GM23248 (cell line): ENCODE results near the gene LRFN4. TPM values are rescaled to one million over a fixed set of nuclear protein-coding genes. Genes with fewer than 3 reads are reported as not detected.
A peak's percentile ranks its signal among the peaks of the same experiment; 100 is the strongest.

Source experiments
- DNase-seq: peaks from one replicate; pipeline ENCODE4 v3.0.0-alpha.2; 2015
- H2AFZ ChIP-seq: fragments of 200-600 bp; sonication (generic); 2 replicates; pipeline ENCODE4 v1.6.1; 2016; ENCODE audit warnings: antibody characterized with exemption
- H3F3A ChIP-seq: fragments of 200-600 bp; sonication (generic); 2 replicates; pipeline ENCODE4 v1.6.1; 2016; ENCODE audit warnings: mild to moderate bottlenecking, antibody characterized with exemption, mixed run types; ENCODE audit not compliant: insufficient read depth
- H3K27ac ChIP-seq: fragments of 200-600 bp; sonication (generic); 2 replicates; pipeline ENCODE4 v1.5.1; 2016; ENCODE audit warnings: mild to moderate bottlenecking
- H3K27me3 ChIP-seq: fragments of 200-600 bp; sonication (generic); replicated peaks from 2 replicates; pipeline ENCODE4 v1.6.1; 2016; ENCODE audit warnings: mild to moderate bottlenecking; ENCODE audit not compliant: insufficient read depth
- H3K36me3 ChIP-seq: fragments of 200-600 bp; sonication (generic); 2 replicates; pipeline ENCODE4 v1.6.1; 2016; ENCODE audit warnings: low read depth, mild to moderate bottlenecking
- H3K4me1 ChIP-seq: fragments of 200-600 bp; sonication (generic); 2 replicates; pipeline ENCODE4 v1.6.1; 2016; ENCODE audit warnings: mild to moderate bottlenecking; ENCODE audit not compliant: insufficient read depth
- H3K4me2 ChIP-seq: fragments of 200-600 bp; sonication (generic); one replicate; pipeline ENCODE4 v1.6.1; 2016; ENCODE audit warnings: mild to moderate bottlenecking; ENCODE audit not compliant: unreplicated experiment
- H3K4me3 ChIP-seq: fragments of 200-600 bp; sonication (generic); 2 replicates; pipeline ENCODE4 v1.5.1; 2016; ENCODE audit warnings: mild to moderate bottlenecking
- H3K79me2 ChIP-seq: fragments of 200-600 bp; sonication (generic); 2 replicates; pipeline ENCODE4 v1.6.1; 2016; ENCODE audit warnings: mild to moderate bottlenecking; ENCODE audit not compliant: insufficient read depth
- H3K9ac ChIP-seq: fragments of 200-600 bp; sonication (generic); 2 replicates; pipeline ENCODE4 v1.6.1; 2016; ENCODE audit warnings: mild to moderate bottlenecking
- H3K9me2 ChIP-seq: fragments of 200-600 bp; sonication (generic); 2 replicates; pipeline ENCODE4 v1.6.1; 2016; ENCODE audit warnings: mixed run types, mild to moderate bottlenecking, moderate library complexity; ENCODE audit not compliant: insufficient read depth
- H3K9me3 ChIP-seq: fragments of 200-600 bp; sonication (generic); one replicate; pipeline ENCODE4 v1.6.1; 2017; ENCODE audit warnings: low read depth
- H4K20me1 ChIP-seq: fragments of 200-600 bp; sonication (generic); 2 replicates; pipeline ENCODE4 v1.6.0; 2016; ENCODE audit not compliant: insufficient read depth
- EZH2 ChIP-seq: fragments of 200-600 bp; sonication (generic); IDR thresholded peaks from 2 replicates; pipeline ENCODE4 v1.6.1; 2018; ENCODE audit warnings: antibody characterized with exemption, mild to moderate bottlenecking; ENCODE audit not compliant: insufficient read depth, poor library complexity, severe bottlenecking
- EZH2phosphoT487 ChIP-seq: fragments of 200-600 bp; sonication (generic); IDR thresholded peaks from 2 replicates; pipeline ENCODE4 v1.6.1; 2018; ENCODE audit warnings: antibody characterized with exemption, moderate library complexity, mild to moderate bottlenecking, low read depth; ENCODE audit not compliant: insufficient read depth
- WGBS, 2 experiments: methylation state at CpG; one replicate each; pipeline ENCODE4 v1.1.6; 2015 to 2017; ENCODE audit warnings: low lambda C conversion rate in 2 of 2, low coverage in 1 of 2; ENCODE audit errors: missing lambda C conversion rate in 2 of 2; 5-methylcytosine and 5-hydroxymethylcytosine counted together
- in situ Hi-C: fragments of 300-500 bp; cut with MboI; formaldehyde crosslinking; loops from 2 replicates; pipeline ENCODE4 v1.15.0; 2020
- polyA plus RNA-seq: library from polyadenylated mRNA; unstranded; fragments of >200 nt; fragmentation: Nextera tagmentation; extraction: Ambion mirVana; gene quantifications from 2 replicates; pipeline ENCODE4 v1.2.1, GENCODE V29; 2016
- total RNA-seq: library from RNA; depleted of rRNA; stranded (reverse); fragments of >200 nt; shearing (Covaris generic); gene quantifications from 2 replicates; pipeline ENCODE4 v1.2.3, GENCODE V29; 2014

LRFN4 gene
- total and polyA plus RNA-seq, 2 experiments from 2014 or later = 5.4 to 42.2 TPM

GRCh38 chr11:66857234-66857926 is 516 bp downstream of the LRFN4 start:
- peak; percentile 31 for DNase-seq
- Histone ChIP-seq H3K9me2 (no peaks in the 10 kb centered on the region), H2AFZ (no peak overlapping the region), H3K4me2 (peak overlapping the region; percentile 16), H3K4me3 (peak overlapping the region; percentile 85), H4K20me1 (no peaks in the 10 kb centered on the region), H3K9me3 (no peaks in the 10 kb centered on the region), H3K27me3 (no peaks in the 10 kb centered on the region), H3K27ac (peak overlapping the region; percentile 80; the same call in 1 of the 2 replicates), H3K4me1 (peaks cover 6% of the 10 kb centered on the region; the same call in 1 of the 2 replicates), H3F3A (no peaks in the 10 kb centered on the region), H3K9ac (peak overlapping the region; percentile 66), H3K36me3 (no peaks in the 10 kb centered on the region), H3K79me2 (peaks cover 10% of the 10 kb centered on the region; the same call in 1 of the 2 replicates)
- TF ChIP-seq EZH2 (no peak), EZH2phosphoT487 (no peak)
- WGBS, 2 experiments = 61 to 88% methylated on average over 17 to 27 of the region's 47 CpGs
- in situ Hi-C loops = no loop called here

- Histone ChIP-seq H3K79me2 (peaks cover 10% of the 10 kb centered on the region; the same call in 1 of the 2 replicates), H2AFZ (no peak overlapping the region), H4K20me1 (no peaks in the 10 kb centered on the region), H3K27me3 (no peaks in the 10 kb centered on the region), H3F3A (no peaks in the 10 kb centered on the region), H3K9ac (no peak overlapping the region), H3K36me3 (no peaks in the 10 kb centered on the region), H3K9me3 (no peaks in the 10 kb centered on the region), H3K4me2 (peak overlapping the region; percentile 16), H3K27ac (no peak overlapping the region), H3K4me1 (peaks cover 6% of the 10 kb centered on the region; the same call in 1 of the 2 replicates), H3K4me3 (peak overlapping the region; percentile 85), H3K9me2 (no peaks in the 10 kb centered on the region)
- TF ChIP-seq EZH2 (no peak), EZH2phosphoT487 (no peak)
- 95 to 96% methylated on average over 11 to 19 of the region's 19 CpGs for WGBS, 2 experiments
- in situ Hi-C loops = no loop called here
- DNase-seq = no peak
These were observed 992 bp downstream of the LRFN4 start for GRCh38 chr11:66857927-66858185.

GRCh38 chr11:66858186-66858938 is 1.5 kb downstream of the LRFN4 start:
- Histone ChIP-seq H3K9me3 (no peaks in the 10 kb centered on the region), H3K36me3 (no peaks in the 10 kb centered on the region), H3K4me1 (peaks cover 6% of the 10 kb centered on the region; the same call in 1 of the 2 replicates), H3K27me3 (no peaks in the 10 kb centered on the region), H2AFZ (no peak overlapping the region), H4K20me1 (no peaks in the 10 kb centered on the region), H3F3A (no peaks in the 10 kb centered on the region), H3K4me3 (no peak overlapping the region), H3K9ac (no peak overlapping the region), H3K4me2 (no peak overlapping the region), H3K27ac (no peak overlapping the region), H3K79me2 (peaks cover 10% of the 10 kb centered on the region; the same call in 1 of the 2 replicates), H3K9me2 (no peaks in the 10 kb centered on the region)
- WGBS, 2 experiments = 94 to 96% methylated on average over 43 to 51 of the region's 62 CpGs
- no peak for TF ChIP-seq EZH2phosphoT487
- no peak for TF ChIP-seq EZH2
- DNase-seq = peak; percentile 10
- in situ Hi-C loops = no loop called here

- H3K4me2 ChIP-seq = no peak overlapping the region
- DNase-seq = no peak
- H2AFZ ChIP-seq = no peak overlapping the region
- WGBS, 2 experiments = 89 to 90% methylated on average over 23 to 29 of the region's 29 CpGs
- no peaks in the 10 kb centered on the region for H3K27me3 ChIP-seq
- no peak for TF ChIP-seq EZH2phosphoT487
- TF ChIP-seq EZH2 = no peak
- no peaks in the 10 kb centered on the region for H3K9me3 ChIP-seq
- H3K9ac ChIP-seq = no peak overlapping the region
- H3K36me3 ChIP-seq = no peaks in the 10 kb centered on the region
- no peaks in the 10 kb centered on the region for H4K20me1 ChIP-seq
- no peaks in the 10 kb centered on the region for H3F3A ChIP-seq
- H3K4me3 ChIP-seq = no peak overlapping the region
- no peaks in the 10 kb centered on the region for H3K9me2 ChIP-seq
- no peak overlapping the region for H3K27ac ChIP-seq
- in situ Hi-C loops = no loop called here
- H3K79me2 ChIP-seq = peaks cover 10% of the 10 kb centered on the region; the same call in 1 of the 2 replicates
- peaks cover 6% of the 10 kb centered on the region; the same call in 1 of the 2 replicates for H3K4me1 ChIP-seq
These were observed 2.2 kb downstream of the LRFN4 start for GRCh38 chr11:66858939-66859685.
